Neural cell (in vitro differentiated cells): ENCODE measurements around the gene CYB5A. TPM values are rescaled to one million over a fixed set of nuclear protein-coding genes. Genes with fewer than 3 reads are reported as not detected.

Experiments used
- H2AFZ ChIP-seq: fragments of 200-600, 300-800 bp; sonication (generic), shearing (Covaris generic); 2 replicates; pipeline ENCODE4 v1.6.0; 2014; ENCODE audit warnings: low read depth, mild to moderate bottlenecking, antibody characterized with exemption, low read length, moderate library complexity
- H3F3A ChIP-seq: fragments of 200-600 bp; shearing (Covaris generic); 2 replicates; pipeline ENCODE4 v1.6.1; 2016; ENCODE audit warnings: mild to moderate bottlenecking, moderate library complexity, mixed read lengths, antibody characterized with exemption, low read length; ENCODE audit not compliant: insufficient read depth, poor library complexity, severe bottlenecking
- H3K27ac ChIP-seq: fragments of 200-600, 300-800 bp; sonication (generic), shearing (Covaris generic); 2 replicates; pipeline ENCODE4 v1.5.1; 2014; ENCODE audit warnings: mild to moderate bottlenecking, low read length, moderate library complexity
- H3K27me3 ChIP-seq: fragments of 300-800, 200-600 bp; sonication (generic), shearing (Covaris generic); 2 replicates; pipeline ENCODE4 v1.6.0; 2014; ENCODE audit warnings: mild to moderate bottlenecking, low read depth, low read length, moderate library complexity; ENCODE audit not compliant: insufficient read depth
- H3K36me3 ChIP-seq: fragments of 300-800, 200-600 bp; sonication (generic), shearing (Covaris generic); 2 replicates; pipeline ENCODE4 v1.5.1; 2014; ENCODE audit warnings: mild to moderate bottlenecking, antibody characterized with exemption, low read length, moderate library complexity; ENCODE audit not compliant: insufficient read depth
- H3K4me2 ChIP-seq: fragments of 300-800, 200-600 bp; sonication (generic), shearing (Covaris generic); 2 replicates; pipeline ENCODE4 v1.6.0; 2014; ENCODE audit warnings: mild to moderate bottlenecking, low read length
- H3K4me3 ChIP-seq: fragments of 300-800, 200-600 bp; sonication (generic), shearing (Covaris generic); 2 replicates; pipeline ENCODE4 v1.5.1; 2014; ENCODE audit warnings: mild to moderate bottlenecking, low read length, moderate library complexity
- H3K79me2 ChIP-seq: fragments of 200-600 bp; shearing (Covaris generic); replicated peaks from 2 replicates; pipeline ENCODE4 v1.6.0; 2014; ENCODE audit warnings: mild to moderate bottlenecking, low read length, moderate library complexity; ENCODE audit not compliant: insufficient read depth
- H3K9ac ChIP-seq: fragments of 300-800, 200-600 bp; sonication (generic), shearing (Covaris generic); 2 replicates; pipeline ENCODE4 v1.6.1; 2016; ENCODE audit warnings: mild to moderate bottlenecking, low read length, mixed read lengths
- H3K9me2 ChIP-seq: fragments of 200-600 bp; shearing (Covaris generic); 2 replicates; pipeline ENCODE4 v1.6.1; 2016; ENCODE audit warnings: mild to moderate bottlenecking, low read length, mixed read lengths; ENCODE audit not compliant: insufficient read depth
- H3K9me3 ChIP-seq: fragments of 200-600, 300-800 bp; sonication (generic), shearing (Covaris generic); 2 replicates; pipeline ENCODE4 v1.6.1; 2016; ENCODE audit warnings: mild to moderate bottlenecking, mixed run types, low read length, moderate library complexity, mixed read lengths
- H4K20me1 ChIP-seq: fragments of 200-600 bp; shearing (Covaris generic); 2 replicates; pipeline ENCODE4 v1.6.1; 2016; ENCODE audit warnings: mild to moderate bottlenecking, mixed run types; ENCODE audit not compliant: insufficient read depth
- CTCF ChIP-seq: fragments of 450-650 bp; IDR thresholded peaks from 2 replicates; pipeline ENCODE4 v1.5.1; 2014; ENCODE audit warnings: antibody characterized with exemption, mild to moderate bottlenecking, moderate library complexity; ENCODE audit not compliant: poor library complexity, severe bottlenecking
- EP300 ChIP-seq: fragments of 450-650 bp; conservative IDR thresholded peaks from 2 replicates; pipeline ENCODE4 v1.6.1; 2014; ENCODE audit warnings: antibody characterized with exemption, mild to moderate bottlenecking, moderate library complexity; ENCODE audit not compliant: poor library complexity, severe bottlenecking
- EZH2 ChIP-seq: fragments of 200-600, 300-800 bp; shearing (Covaris generic), sonication (generic); IDR thresholded peaks from 2 replicates; pipeline ENCODE4 v1.6.1; 2014; ENCODE audit warnings: antibody characterized with exemption, low read length, borderline replicate concordance, mild to moderate bottlenecking; ENCODE audit not compliant: insufficient read depth, poor library complexity, severe bottlenecking
- MXI1 ChIP-seq: fragments of 450-650 bp; conservative IDR thresholded peaks from 2 replicates; pipeline ENCODE4 v1.6.1; 2014; ENCODE audit warnings: antibody characterized with exemption, mild to moderate bottlenecking; ENCODE audit not compliant: poor library complexity, severe bottlenecking
- POLR2AphosphoS5 ChIP-seq: IDR thresholded peaks from 2 replicates; pipeline ENCODE4 v1.6.1; 2012
- RAD21 ChIP-seq: fragments of 450-650 bp; conservative IDR thresholded peaks from 2 replicates; pipeline ENCODE4 v1.6.1; 2014; ENCODE audit warnings: antibody characterized with exemption, mild to moderate bottlenecking, moderate library complexity
- REST ChIP-seq: IDR thresholded peaks from 2 replicates; pipeline ENCODE4 v1.6.1; 2012; ENCODE audit warnings: borderline replicate concordance
- SMC3 ChIP-seq: fragments of 450-650 bp; conservative IDR thresholded peaks from 2 replicates; pipeline ENCODE4 v1.6.1; 2014; ENCODE audit warnings: antibody characterized with exemption, mild to moderate bottlenecking, moderate library complexity; ENCODE audit not compliant: poor library complexity
- TAF1 ChIP-seq: IDR thresholded peaks from 2 replicates; pipeline ENCODE4 v1.6.1; 2012; ENCODE audit warnings: low read depth
- polyA plus RNA-seq: library from polyadenylated mRNA; depleted of rRNA; stranded (reverse); fragments of >200 nt; gene quantifications from 2 replicates; pipeline ENCODE4 v1.2.3, GENCODE V29; 2014

CYB5A gene
- polyA plus RNA-seq, 1 donor from 2014 or later: 35.4 TPM

- no peak overlapping the region for H3K4me3 ChIP-seq
- H3K9me2 ChIP-seq: no peaks in the 10 kb centered on the region
- TF ChIP-seq RAD21: no peak
- TF ChIP-seq REST: no peak
- TF ChIP-seq POLR2AphosphoS5: peak; percentile 59
- TF ChIP-seq EZH2: no peak
- TF ChIP-seq MXI1: no peak
- TF ChIP-seq TAF1: no peak
- no peak for TF ChIP-seq SMC3
- TF ChIP-seq CTCF: no peak
- TF ChIP-seq EP300: peak; percentile 69
- H3K9ac ChIP-seq: no peak overlapping the region
- H3K79me2 ChIP-seq: no peaks in the 10 kb centered on the region
- no peaks in the 10 kb centered on the region for H3K36me3 ChIP-seq
- no peaks in the 10 kb centered on the region for H4K20me1 ChIP-seq
- H3K27me3 ChIP-seq: no peaks in the 10 kb centered on the region
- no peak overlapping the region for H3K27ac ChIP-seq
- no peak overlapping the region for H2AFZ ChIP-seq
- no peaks in the 10 kb centered on the region for H3F3A ChIP-seq
- H3K4me2 ChIP-seq: no peak overlapping the region
- no peaks in the 10 kb centered on the region for H3K9me3 ChIP-seq
Observed at GRCh38 chr18:74213429-74213828, 78.3 kb downstream of the CYB5A start.

GRCh38 chr18:74204526-74205152 is 87.1 kb downstream of the CYB5A start:
- Histone ChIP-seq H2AFZ (no peak overlapping the region), H3K27me3 (no peaks in the 10 kb centered on the region), H3F3A (no peaks in the 10 kb centered on the region), H3K79me2 (no peaks in the 10 kb centered on the region), H3K4me3 (no peak overlapping the region), H3K9me3 (no peaks in the 10 kb centered on the region), H3K9me2 (no peaks in the 10 kb centered on the region), H3K27ac (no peak overlapping the region), H4K20me1 (no peaks in the 10 kb centered on the region), H3K9ac (no peak overlapping the region), H3K36me3 (no peaks in the 10 kb centered on the region), H3K4me2 (no peak overlapping the region)
- no peak for TF ChIP-seq RAD21
- no peak for TF ChIP-seq POLR2AphosphoS5
- no peak for TF ChIP-seq CTCF
- TF ChIP-seq SMC3: no peak
- TF ChIP-seq MXI1: no peak
- no peak for TF ChIP-seq REST
- no peak for TF ChIP-seq EP300
- no peak for TF ChIP-seq EZH2
- no peak for TF ChIP-seq TAF1
